Mesendoderm (in vitro differentiated cells): ENCODE results near the gene SERP2.
A peak's percentile ranks its signal among the peaks of the same experiment; 100 is the strongest.

Experiments
- DNase-seq: peaks from one replicate; pipeline ENCODE4 v3.0.0; 2013
- H2AK5ac ChIP-seq: 2 replicates; pipeline ENCODE4 v1.6.1; 2013; ENCODE audit warnings: low read length, inconsistent platforms
- H2BK120ac ChIP-seq: 2 replicates; pipeline ENCODE4 v1.6.1; 2013; ENCODE audit warnings: low read depth, mild to moderate bottlenecking, low read length, moderate library complexity, mixed read lengths
- H2BK15ac ChIP-seq: replicated peaks from 2 replicates; pipeline ENCODE4 v1.6.1; 2013; ENCODE audit warnings: low read depth, mild to moderate bottlenecking, moderate library complexity
- H2BK5ac ChIP-seq: 2 replicates; pipeline ENCODE4 v1.6.1; 2013; ENCODE audit warnings: low read length, inconsistent platforms
- H3K18ac ChIP-seq: 2 replicates; pipeline ENCODE4 v1.6.1; 2013; ENCODE audit warnings: mild to moderate bottlenecking, low read length, mixed read lengths
- H3K23ac ChIP-seq: one replicate; pipeline ENCODE4 v1.6.1; 2013; ENCODE audit warnings: low read length
- H3K27ac ChIP-seq: 2 replicates; pipeline ENCODE4 v1.5.1; 2013; ENCODE audit warnings: low read depth, mild to moderate bottlenecking, inconsistent platforms, low read length, moderate library complexity
- H3K27me3 ChIP-seq: 2 replicates; pipeline ENCODE4 v1.6.1; 2013; ENCODE audit warnings: low read length, control low read depth, mild to moderate bottlenecking, inconsistent platforms; ENCODE audit not compliant: insufficient read depth, poor library complexity
- H3K36me3 ChIP-seq: 2 replicates; pipeline ENCODE4 v1.6.1; 2013; ENCODE audit warnings: low read length, inconsistent platforms; ENCODE audit not compliant: control insufficient read depth, insufficient read depth
- H3K4ac ChIP-seq: one replicate; pipeline ENCODE4 v1.6.1; 2013; ENCODE audit warnings: low read depth, mild to moderate bottlenecking, low read length, moderate library complexity
- H3K4me1 ChIP-seq: 2 replicates; pipeline ENCODE4 v1.6.1; 2013; ENCODE audit warnings: low read depth, low read length, inconsistent platforms; ENCODE audit not compliant: control insufficient read depth
- H3K4me2 ChIP-seq: 2 replicates; pipeline ENCODE4 v1.6.1; 2013; ENCODE audit warnings: low read length
- H3K4me3 ChIP-seq: 2 replicates; pipeline ENCODE4 v1.5.1; 2013; ENCODE audit warnings: mild to moderate bottlenecking, low read length
- H3K56ac ChIP-seq: one replicate; pipeline ENCODE4 v1.6.1; 2013; ENCODE audit warnings: low read length
- H3K79me1 ChIP-seq: 2 replicates; pipeline ENCODE4 v1.6.1; 2013; ENCODE audit warnings: low read length, inconsistent platforms
- H3K79me2 ChIP-seq: 2 replicates; pipeline ENCODE4 v1.6.1; 2013; ENCODE audit warnings: mild to moderate bottlenecking, low read length; ENCODE audit not compliant: control insufficient read depth, insufficient read depth
- H3K9ac ChIP-seq: 2 replicates; pipeline ENCODE4 v1.6.1; 2013; ENCODE audit warnings: low read length, inconsistent platforms
- H4K5ac ChIP-seq: one replicate; pipeline ENCODE4 v1.6.1; 2013; ENCODE audit warnings: low read length
- H4K8ac ChIP-seq: one replicate; pipeline ENCODE4 v1.6.1; 2013; ENCODE audit warnings: low read depth, mild to moderate bottlenecking, control low read depth, low read length, moderate library complexity
- WGBS: extraction: QIAGEN DNeasy Blood & Tissue Kit; methylation state at CpG from one replicate; pipeline ENCODE4 v1.1.7; 2013; ENCODE audit warnings: low lambda C conversion rate, missing lambda C conversion rate; ENCODE audit not compliant: insufficient coverage; ENCODE audit errors: extremely low coverage; 5-methylcytosine and 5-hydroxymethylcytosine counted together

SERP2 gene

DNA sequence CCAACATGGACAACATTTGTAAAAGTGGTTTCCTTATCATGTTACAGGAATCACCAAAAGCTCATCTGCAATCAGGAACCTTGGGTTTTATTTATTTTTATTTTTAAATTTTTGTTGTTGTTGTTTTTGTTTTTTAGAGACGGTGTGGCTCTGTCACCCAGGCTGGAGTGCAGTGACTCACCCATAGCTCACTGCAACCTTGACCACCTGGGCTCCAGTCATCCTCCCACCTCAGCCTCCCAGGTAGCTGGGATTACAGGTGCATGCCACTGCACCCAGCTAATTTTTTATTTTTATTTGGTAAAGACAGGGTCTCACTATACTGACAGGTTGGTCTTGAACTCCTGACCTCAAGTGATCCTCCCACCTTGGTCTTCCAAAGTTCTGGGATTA is 13.6 kb upstream of the SERP2 start:
- no peaks in the 10 kb centered on the region for H3K27me3 ChIP-seq
- H3K4ac ChIP-seq = no peak overlapping the region
- H3K56ac ChIP-seq = no peak overlapping the region
- no CpG with 5 or more reads among the region's 1 CpG for WGBS
- H3K18ac ChIP-seq = no peak overlapping the region
- peaks cover 7% of the 10 kb centered on the region for H3K4me1 ChIP-seq
- no peak overlapping the region for H3K9ac ChIP-seq
- no peak overlapping the region for H3K27ac ChIP-seq
- no peak overlapping the region for H2BK120ac ChIP-seq
- no peak for DNase-seq
- no peaks in the 10 kb centered on the region for H3K36me3 ChIP-seq
- H3K79me2 ChIP-seq = no peaks in the 10 kb centered on the region
- no peaks in the 10 kb centered on the region for H3K79me1 ChIP-seq
- no peak overlapping the region for H3K4me3 ChIP-seq
- no peak overlapping the region for H4K5ac ChIP-seq
- H2BK5ac ChIP-seq = no peak overlapping the region
- H3K23ac ChIP-seq = no peak overlapping the region
- no peak overlapping the region for H2AK5ac ChIP-seq
- H3K4me2 ChIP-seq = no peak overlapping the region
- no peak overlapping the region for H4K8ac ChIP-seq
- H2BK15ac ChIP-seq = no peak overlapping the region

DNA sequence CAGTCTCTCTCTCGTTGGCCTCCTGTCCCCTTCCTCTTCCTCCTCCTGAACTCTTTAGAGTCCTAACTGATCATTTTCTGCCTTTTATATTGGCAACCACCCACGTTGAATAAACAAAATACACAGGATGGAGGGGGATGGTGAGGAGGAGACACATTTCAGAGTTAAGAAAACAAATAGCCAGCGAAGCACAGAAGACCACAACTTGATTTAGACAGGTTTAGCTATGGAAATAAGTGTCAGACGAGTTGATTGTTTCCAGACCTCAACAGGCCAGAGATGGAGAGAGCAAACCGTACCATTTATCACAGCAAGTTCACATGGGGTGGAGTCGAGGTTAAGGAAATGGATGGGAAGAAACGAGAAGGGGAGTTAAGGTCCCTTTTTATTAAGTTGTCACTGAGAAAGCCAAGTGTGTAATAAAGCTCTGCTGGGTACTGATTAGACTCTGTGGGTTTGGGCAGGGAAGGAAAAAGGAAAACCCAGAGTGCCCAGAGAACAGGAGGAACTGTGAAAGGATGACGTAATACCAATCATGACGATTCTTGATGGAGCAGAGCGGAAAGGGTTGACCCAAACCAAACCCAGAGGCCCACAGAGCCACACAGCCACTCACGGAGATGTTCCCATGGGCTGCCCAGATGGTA is 11.1 kb upstream of the SERP2 start:
- H4K5ac ChIP-seq = no peak overlapping the region
- no peaks in the 10 kb centered on the region for H3K79me1 ChIP-seq
- no peak overlapping the region for H3K27ac ChIP-seq
- no peak overlapping the region for H2BK15ac ChIP-seq
- H4K8ac ChIP-seq = no peak overlapping the region
- DNase-seq = no peak
- no peaks in the 10 kb centered on the region for H3K79me2 ChIP-seq
- H3K4me1 ChIP-seq = peaks cover 8% of the 10 kb centered on the region
- H2AK5ac ChIP-seq = no peak overlapping the region
- H3K18ac ChIP-seq = no peak overlapping the region
- H3K36me3 ChIP-seq = no peaks in the 10 kb centered on the region
- H3K9ac ChIP-seq = no peak overlapping the region
- H3K4ac ChIP-seq = no peak overlapping the region
- H3K27me3 ChIP-seq = no peaks in the 10 kb centered on the region
- H2BK5ac ChIP-seq = no peak overlapping the region
- no peak overlapping the region for H3K23ac ChIP-seq
- H3K4me2 ChIP-seq = no peak overlapping the region
- no peak overlapping the region for H3K56ac ChIP-seq
- no peak overlapping the region for H2BK120ac ChIP-seq
- WGBS = no CpG with 5 or more reads among the region's 11 CpGs
- no peak overlapping the region for H3K4me3 ChIP-seq

DNA sequence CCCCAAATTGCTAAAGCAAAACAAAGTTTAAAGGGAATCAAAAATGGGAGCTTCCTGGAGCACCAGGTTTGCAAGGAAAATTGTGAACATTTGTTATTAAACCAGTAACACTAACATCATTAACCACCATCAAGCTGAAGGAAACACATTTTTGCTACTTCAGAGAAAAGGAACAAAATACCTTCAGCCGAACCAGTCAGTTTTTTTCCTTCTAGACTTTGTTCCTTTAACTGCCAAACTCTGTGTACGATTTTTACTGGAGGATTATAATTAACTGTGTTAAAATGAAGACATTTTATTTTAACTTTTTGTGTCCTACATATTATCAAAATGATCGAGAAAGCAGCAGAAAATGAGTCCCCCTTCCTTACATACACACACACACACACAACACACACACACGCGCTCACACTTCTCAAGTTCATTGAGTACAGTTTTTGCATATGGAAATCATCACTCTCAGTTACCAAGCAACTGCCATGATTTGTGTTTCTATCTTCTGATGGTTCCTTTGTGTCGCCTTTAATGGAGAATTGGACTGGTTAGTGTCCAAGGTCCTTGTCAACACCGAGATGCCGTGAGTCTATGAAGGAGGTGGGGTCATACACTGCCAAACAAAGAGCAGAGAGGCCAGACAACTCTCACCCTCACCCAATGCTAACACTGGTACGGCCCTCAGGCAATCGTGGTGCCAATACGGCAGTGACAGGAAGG is 9.8 kb upstream of the SERP2 start:
- no peak overlapping the region for H3K27ac ChIP-seq

DNA sequence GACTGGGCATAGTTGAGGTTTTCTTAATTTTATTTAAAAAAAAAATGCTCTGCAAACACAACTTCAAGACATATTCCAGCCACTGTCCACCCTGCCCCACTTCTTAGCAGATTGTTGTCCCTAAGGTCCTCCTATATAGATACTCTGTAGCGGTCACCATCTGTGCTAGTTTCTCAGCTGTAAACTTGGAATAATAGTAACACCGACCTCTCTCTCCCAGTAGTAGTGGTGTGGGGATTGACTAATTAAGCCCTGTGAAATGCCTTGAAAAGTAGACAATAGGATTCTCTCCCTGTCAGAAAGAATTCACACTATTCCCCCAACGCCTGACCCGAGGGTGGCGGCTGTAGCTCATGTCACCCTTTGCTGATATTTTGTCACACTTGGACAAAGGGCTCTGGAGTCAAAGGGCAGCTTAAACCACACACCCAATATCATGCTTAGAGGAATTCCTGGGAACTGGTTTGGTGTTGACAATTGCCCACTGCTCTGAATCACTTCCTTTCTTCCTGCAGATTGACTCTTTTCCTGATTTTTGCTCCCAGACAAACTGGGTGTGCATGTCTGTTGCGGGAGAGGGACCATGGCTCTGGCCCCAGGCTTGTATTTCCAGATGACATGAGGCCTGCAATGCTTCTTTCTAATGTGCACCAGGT is 9.2 kb upstream of the SERP2 start:
- Histone ChIP-seq H2BK5ac (no peak overlapping the region), H3K27ac (peak overlapping the region; percentile 25), H4K8ac (no peak overlapping the region), H3K79me1 (no peaks in the 10 kb centered on the region), H2AK5ac (no peak overlapping the region), H4K5ac (no peak overlapping the region), H3K23ac (no peak overlapping the region), H3K4me3 (no peak overlapping the region), H2BK120ac (no peak overlapping the region), H3K4me1 (peaks cover 8% of the 10 kb centered on the region), H3K27me3 (no peaks in the 10 kb centered on the region), H2BK15ac (no peak overlapping the region), H3K56ac (peak overlapping the region; percentile 46), H3K79me2 (no peaks in the 10 kb centered on the region), H3K36me3 (no peaks in the 10 kb centered on the region), H3K4me2 (no peak overlapping the region), H3K18ac (no peak overlapping the region), H3K9ac (no peak overlapping the region), H3K4ac (no peak overlapping the region)
- peak; percentile 93 for DNase-seq
- WGBS = no CpG with 5 or more reads among the region's 6 CpGs

More for the DNA sequence above, 9.8 kb upstream of the SERP2 start:
- no peak for DNase-seq
- H3K56ac ChIP-seq = peak overlapping the region; percentile 71
- WGBS = no CpG with 5 or more reads among the region's 11 CpGs
- H3K18ac ChIP-seq = no peak overlapping the region
- H3K23ac ChIP-seq = no peak overlapping the region
- H3K79me2 ChIP-seq = no peaks in the 10 kb centered on the region
- no peak overlapping the region for H4K8ac ChIP-seq
- no peak overlapping the region for H3K9ac ChIP-seq
- no peak overlapping the region for H2BK120ac ChIP-seq
- H2AK5ac ChIP-seq = peak overlapping the region; percentile 85
- H3K4me3 ChIP-seq = no peak overlapping the region
- no peak overlapping the region for H3K4me2 ChIP-seq
- peak overlapping the region; percentile 89 for H2BK5ac ChIP-seq
- H3K79me1 ChIP-seq = no peaks in the 10 kb centered on the region
- peak overlapping the region; percentile 62 for H2BK15ac ChIP-seq
- no peak overlapping the region for H4K5ac ChIP-seq
- no peak overlapping the region for H3K4ac ChIP-seq
- no peaks in the 10 kb centered on the region for H3K27me3 ChIP-seq
- H3K4me1 ChIP-seq = peaks cover 8% of the 10 kb centered on the region
- no peaks in the 10 kb centered on the region for H3K36me3 ChIP-seq

DNA sequence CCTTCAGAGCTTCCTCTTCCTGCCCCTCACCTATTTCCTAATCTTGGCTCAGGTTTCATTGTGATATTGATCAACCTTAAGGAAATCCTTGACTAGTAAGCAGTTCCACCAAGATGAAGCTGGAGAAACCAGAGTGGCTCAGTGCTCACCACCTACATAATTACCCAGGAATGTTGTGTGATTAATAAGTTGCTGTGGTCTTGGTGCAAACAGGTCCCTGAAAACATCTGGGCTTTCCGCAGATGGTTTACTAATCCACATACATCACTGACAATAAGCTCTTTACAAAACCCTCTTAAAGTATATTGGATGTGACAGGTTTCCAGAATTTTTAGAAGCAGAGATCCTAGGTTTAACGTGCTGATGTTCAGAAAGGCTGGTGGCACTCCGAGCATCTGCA is 8.6 kb upstream of the SERP2 start:
- H3K79me2 ChIP-seq = no peaks in the 10 kb centered on the region
- H3K18ac ChIP-seq = no peak overlapping the region
- peak; percentile 37 for DNase-seq
- no peaks in the 10 kb centered on the region for H3K79me1 ChIP-seq
- H4K5ac ChIP-seq = no peak overlapping the region
- no peak overlapping the region for H3K4me3 ChIP-seq
- H3K4me1 ChIP-seq = peaks cover 8% of the 10 kb centered on the region
- H3K23ac ChIP-seq = no peak overlapping the region
- H2BK5ac ChIP-seq = no peak overlapping the region
- H2AK5ac ChIP-seq = no peak overlapping the region
- H3K4me2 ChIP-seq = no peak overlapping the region
- H3K27me3 ChIP-seq = no peaks in the 10 kb centered on the region
- H3K4ac ChIP-seq = no peak overlapping the region
- H3K27ac ChIP-seq = peak overlapping the region; percentile 25
- no peak overlapping the region for H4K8ac ChIP-seq
- no peak overlapping the region for H2BK120ac ChIP-seq
- WGBS = no CpG with 5 or more reads among the region's 3 CpGs
- no peak overlapping the region for H3K56ac ChIP-seq
- no peak overlapping the region for H3K9ac ChIP-seq
- H3K36me3 ChIP-seq = no peaks in the 10 kb centered on the region
- no peak overlapping the region for H2BK15ac ChIP-seq
